IPS-18a (cell line): Measurements from ENCODE around the gene AUTS2.
"Not testable (repeated sequence)": the region's sequence is repeated elsewhere in the genome, so short reads cannot be mapped to it uniquely, and the experiment has no call there.

ENCODE experiments used
- H3K27ac ChIP-seq: one replicate; pipeline ENCODE4 v1.5.1; 2013; ENCODE audit warnings: low read length
- H3K27me3 ChIP-seq: one replicate; pipeline ENCODE4 v1.6.1; 2013; ENCODE audit warnings: mild to moderate bottlenecking, low read length; ENCODE audit not compliant: control insufficient read depth, insufficient read depth
- H3K36me3 ChIP-seq: one replicate; pipeline ENCODE4 v1.6.1; 2013; ENCODE audit warnings: low read depth, low read length; ENCODE audit not compliant: control insufficient read depth
- H3K4me1 ChIP-seq: one replicate; pipeline ENCODE4 v1.6.1; 2013; ENCODE audit warnings: low read depth, low read length; ENCODE audit not compliant: control insufficient read depth
- H3K4me3 ChIP-seq: one replicate; pipeline ENCODE4 v1.5.1; 2013; ENCODE audit warnings: low read length
- H3K9ac ChIP-seq: one replicate; pipeline ENCODE4 v1.6.1; 2013; ENCODE audit warnings: mild to moderate bottlenecking, low read length, moderate library complexity
- H3K9me3 ChIP-seq: one replicate; pipeline ENCODE4 v1.6.1; 2013; ENCODE audit warnings: low read depth, low read length; ENCODE audit not compliant: control insufficient read depth

Gene AUTS2

DNA sequence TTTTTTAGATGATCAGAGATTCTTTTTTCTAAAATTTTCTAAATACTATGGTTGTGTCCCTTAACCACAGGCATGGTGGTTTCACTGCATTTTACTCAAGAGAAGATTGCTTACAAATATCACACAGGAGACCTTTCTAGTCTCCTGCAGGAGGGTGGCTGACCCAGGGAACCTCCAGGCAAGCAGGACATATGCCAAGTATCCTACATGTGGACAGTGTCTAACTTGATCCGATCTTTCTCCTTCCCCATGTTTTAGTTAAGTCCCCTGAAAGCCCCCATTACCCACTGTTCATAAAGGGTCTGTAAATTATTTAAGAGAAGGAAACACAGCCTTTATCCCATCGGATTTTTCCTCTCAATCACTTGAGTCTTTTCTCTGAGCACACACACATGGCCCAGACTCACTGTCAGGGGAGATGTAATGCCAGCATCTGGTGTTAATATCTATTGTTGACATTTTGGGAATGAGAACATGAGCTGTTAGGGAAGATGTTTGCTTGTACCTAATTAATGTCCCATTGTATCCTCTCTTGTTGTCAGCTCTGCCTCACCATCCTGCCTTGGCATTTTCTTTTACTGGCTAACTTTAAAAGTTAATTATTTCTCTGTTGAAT is 755.2 kb downstream of the AUTS2 start:
- Histone ChIP-seq H3K4me3 (no peak overlapping the region), H3K36me3 (no peaks in the 10 kb centered on the region), H3K9ac (no peak overlapping the region), H3K27me3 (no peaks in the 10 kb centered on the region), H3K27ac (no peak overlapping the region), H3K9me3 (no peaks in the 10 kb centered on the region), H3K4me1 (peaks cover 8% of the 10 kb centered on the region)

DNA sequence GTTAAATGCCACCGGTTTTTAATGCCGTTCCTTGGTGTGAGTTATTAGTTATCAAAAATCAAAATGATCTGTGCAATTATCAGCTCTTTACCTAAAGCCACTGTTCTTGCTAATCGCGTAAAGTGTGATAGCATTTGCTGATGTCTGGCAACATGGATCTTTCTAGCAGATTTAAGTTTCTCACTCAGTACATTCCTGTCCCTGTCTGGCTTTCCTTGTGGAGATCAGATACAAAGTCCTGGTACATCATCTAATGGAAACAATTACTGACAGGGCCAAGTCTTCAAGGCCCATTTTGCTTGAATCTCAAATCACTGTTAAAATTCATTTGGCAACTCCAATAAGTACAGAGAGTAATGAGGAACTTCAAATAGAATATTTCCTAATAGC is 755.7 kb downstream of the AUTS2 start:
- Histone ChIP-seq H3K9ac (no peak overlapping the region), H3K9me3 (no peaks in the 10 kb centered on the region), H3K27ac (no peak overlapping the region), H3K27me3 (no peaks in the 10 kb centered on the region), H3K4me1 (peaks cover 8% of the 10 kb centered on the region), H3K36me3 (no peaks in the 10 kb centered on the region), H3K4me3 (no peak overlapping the region)

DNA sequence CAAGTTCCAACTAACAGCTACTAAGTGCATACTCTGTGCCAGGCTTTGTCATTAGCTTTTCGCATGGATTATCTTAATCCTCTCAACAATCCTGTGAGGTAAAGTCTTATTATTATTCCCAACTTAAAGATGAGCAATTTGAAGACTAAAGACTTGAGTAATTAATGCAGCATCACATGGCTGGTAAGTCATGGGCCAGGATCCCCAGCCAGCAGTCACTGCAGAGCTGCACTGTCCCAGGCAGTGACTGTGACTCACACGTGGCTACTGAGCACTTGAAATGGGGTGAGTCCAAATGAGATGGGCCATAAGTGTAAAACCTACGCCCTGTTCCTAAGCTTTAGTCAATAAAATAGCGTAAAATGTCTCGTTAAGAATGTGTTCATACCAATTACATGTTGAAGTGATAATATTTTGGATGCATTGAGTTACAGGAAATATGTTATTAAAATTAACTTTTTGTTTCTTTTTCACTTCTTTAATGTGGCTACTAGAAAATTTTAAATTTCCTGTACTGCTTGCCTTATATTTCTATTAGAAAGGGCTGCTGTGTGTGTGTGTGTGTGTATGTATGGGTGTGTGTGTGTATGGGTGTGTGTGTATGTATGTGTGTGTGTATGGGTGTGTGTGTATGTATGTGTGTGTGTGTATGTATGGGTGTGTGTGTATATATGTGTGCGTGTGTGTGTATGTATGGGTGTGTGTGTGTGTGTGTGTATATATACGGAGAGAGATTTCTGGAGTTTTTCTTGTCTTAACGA is 756.3 kb downstream of the AUTS2 start:
- H3K27ac ChIP-seq, result no peak overlapping the region
- no peaks in the 10 kb centered on the region for H3K27me3 ChIP-seq
- H3K9me3 ChIP-seq, result no peaks in the 10 kb centered on the region
- H3K9ac ChIP-seq, result no peak overlapping the region
- H3K4me3 ChIP-seq, result no peak overlapping the region
- peaks cover 8% of the 10 kb centered on the region for H3K4me1 ChIP-seq
- no peaks in the 10 kb centered on the region for H3K36me3 ChIP-seq

DNA sequence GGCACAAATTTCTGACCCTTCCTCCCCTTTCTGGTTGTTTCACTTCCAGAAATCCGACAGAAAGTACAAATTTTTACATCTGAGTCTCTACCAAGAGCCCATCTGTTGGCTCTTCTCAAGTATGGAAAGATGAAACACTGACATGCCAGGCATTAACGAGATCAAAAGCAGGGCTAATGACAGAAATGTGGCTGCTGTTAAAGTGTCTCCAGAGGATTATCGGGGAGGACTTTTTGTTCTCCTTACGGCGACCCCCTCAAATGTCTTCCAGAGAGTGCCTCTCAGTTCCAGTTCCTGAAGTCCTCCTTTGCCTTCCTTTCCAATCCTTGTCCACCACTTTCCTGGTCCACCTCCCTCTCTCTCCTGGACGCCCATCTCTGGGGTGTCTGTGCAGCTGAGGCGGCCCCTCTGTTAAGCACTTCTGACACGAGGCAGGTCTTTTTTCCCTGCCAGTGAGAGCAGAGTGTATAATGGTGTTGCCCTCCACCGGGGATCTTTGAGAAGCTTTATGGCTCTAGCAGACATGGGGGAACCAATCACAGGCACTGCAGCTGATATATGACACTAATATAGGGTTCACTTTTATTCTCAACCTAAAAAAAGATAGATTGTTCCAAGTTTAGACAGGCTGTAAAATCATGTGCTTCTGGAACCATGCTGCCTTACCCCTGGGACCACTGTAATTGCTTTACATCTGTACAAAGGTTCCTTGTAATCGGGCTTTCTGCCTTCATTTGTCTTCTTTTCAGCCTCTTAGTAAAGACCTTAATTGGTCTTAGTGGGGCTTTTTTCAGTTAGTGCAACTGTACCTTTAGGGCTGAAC is 757.1 kb downstream of the AUTS2 start:
- no peak overlapping the region for H3K9ac ChIP-seq
- H3K27ac ChIP-seq, result no peak overlapping the region

DNA sequence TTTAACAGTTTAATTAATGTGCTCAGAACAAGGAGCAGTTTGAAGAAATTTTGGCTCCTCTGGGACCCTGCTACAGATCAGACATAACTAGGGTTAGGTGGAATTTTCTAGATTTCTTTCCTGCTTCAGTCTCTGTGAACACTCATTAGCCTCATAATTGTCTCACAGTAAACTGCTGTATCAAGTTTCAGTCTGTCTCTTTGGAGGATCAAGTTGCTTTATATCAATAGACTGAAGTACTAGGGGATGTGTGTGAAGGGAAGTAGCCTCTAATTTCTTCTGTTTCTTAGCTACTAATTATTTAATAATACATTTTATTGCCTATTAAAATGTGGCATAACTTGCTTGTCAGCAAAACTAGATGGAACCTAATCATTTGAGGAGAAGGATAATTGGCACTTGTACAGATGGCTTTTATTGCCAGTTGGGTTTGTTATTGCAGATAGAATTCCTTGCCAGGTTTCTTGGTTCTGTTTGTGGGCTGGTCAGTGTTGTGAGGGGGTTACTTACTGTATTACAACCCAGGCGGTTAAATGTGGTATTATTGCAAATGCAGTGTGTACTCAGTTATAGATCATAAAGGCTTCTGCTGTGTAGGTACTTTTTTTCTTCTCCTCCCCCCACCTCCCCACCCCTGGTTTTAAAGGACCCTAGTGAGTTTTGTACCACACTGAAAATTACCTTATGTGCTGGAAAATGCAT is 758.0 kb downstream of the AUTS2 start:
- Histone ChIP-seq H3K27ac (no peak overlapping the region), H3K27me3 (no peaks in the 10 kb centered on the region), H3K9ac (no peak overlapping the region), H3K4me1 (peaks cover 8% of the 10 kb centered on the region), H3K4me3 (no peak overlapping the region), H3K36me3 (no peaks in the 10 kb centered on the region), H3K9me3 (no peaks in the 10 kb centered on the region)

More for the DNA sequence above, 757.1 kb downstream of the AUTS2 start:
- H3K4me1 ChIP-seq, result peaks cover 8% of the 10 kb centered on the region
- no peaks in the 10 kb centered on the region for H3K36me3 ChIP-seq
- H3K27me3 ChIP-seq, result no peaks in the 10 kb centered on the region
- H3K4me3 ChIP-seq, result no peak overlapping the region
- H3K9me3 ChIP-seq, result no peaks in the 10 kb centered on the region

DNA sequence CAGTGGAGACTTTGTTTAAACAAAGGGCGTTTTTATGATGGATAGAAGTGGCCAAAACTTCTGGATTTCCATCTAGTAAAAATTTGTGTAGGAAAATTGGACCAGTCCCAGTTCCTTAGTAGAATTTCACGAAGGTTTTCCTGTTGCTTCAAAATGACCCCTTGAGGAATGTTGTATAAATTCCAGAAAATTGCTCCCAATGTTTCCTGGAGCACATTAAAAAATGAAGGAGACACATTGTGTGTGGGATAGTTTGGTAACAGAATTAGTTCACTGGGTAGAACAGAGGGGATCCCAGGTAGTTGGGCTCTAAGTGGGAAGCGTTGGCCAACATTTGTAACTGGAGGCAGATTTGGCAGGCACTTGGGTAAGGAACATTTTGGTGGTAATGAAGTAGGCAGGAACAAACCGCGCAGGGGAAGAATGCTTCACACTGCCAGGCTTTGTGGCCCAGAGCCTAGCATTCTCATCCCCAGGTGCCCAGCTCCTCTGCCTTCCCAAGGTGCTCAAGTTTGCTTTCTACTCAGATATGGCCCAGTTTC is 758.6 kb downstream of the AUTS2 start:
- no peak overlapping the region for H3K27ac ChIP-seq
- H3K36me3 ChIP-seq, result no peaks in the 10 kb centered on the region
- peaks cover 8% of the 10 kb centered on the region for H3K4me1 ChIP-seq
- H3K27me3 ChIP-seq, result no peaks in the 10 kb centered on the region
- H3K9me3 ChIP-seq, result no peaks in the 10 kb centered on the region
- H3K9ac ChIP-seq, result no peak overlapping the region
- no peak overlapping the region for H3K4me3 ChIP-seq

DNA sequence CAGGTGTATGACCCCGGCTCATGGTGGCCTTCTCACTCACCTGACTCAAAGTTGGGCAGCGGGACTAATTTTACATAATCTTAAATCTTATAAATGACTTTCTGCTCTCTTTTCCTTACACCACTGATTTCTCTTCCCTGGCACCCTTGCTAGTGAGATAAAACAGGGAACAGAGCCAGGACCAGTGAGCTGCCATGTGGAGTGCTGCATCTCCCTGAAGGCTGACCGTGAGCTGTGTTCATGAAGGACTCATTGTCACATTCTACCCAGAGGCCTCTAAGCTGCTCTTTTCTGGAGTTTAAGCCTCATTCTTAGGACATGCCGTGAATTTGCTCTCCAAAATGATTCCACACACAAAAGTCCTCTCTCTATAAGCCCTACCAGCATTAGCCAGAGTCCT is 762.3 kb downstream of the AUTS2 start:
- Histone ChIP-seq H3K36me3 (no peaks in the 10 kb centered on the region), H3K9ac (no peak overlapping the region), H3K4me1 (peaks cover 6% of the 10 kb centered on the region), H3K27ac (no peak overlapping the region), H3K9me3 (no peaks in the 10 kb centered on the region), H3K4me3 (no peak overlapping the region), H3K27me3 (no peaks in the 10 kb centered on the region)

DNA sequence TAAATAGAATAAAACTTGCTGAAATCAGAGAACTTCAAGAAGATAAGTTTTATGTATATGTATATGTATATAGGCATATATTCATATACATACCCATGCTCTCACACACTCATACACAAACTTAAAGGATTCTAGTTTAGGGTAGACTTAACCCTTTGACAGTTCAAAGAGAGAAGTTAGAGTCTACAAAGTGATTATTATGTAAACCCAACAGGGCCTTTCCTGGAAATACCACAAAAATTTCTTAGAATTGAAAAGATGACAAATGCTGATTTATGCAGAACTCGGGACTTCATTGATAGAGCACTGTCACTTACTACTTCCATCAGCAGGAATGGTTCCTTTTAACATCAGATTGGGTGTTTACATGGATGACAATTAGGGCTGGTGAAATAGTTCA is 763.5 kb downstream of the AUTS2 start:
- no peaks in the 10 kb centered on the region for H3K27me3 ChIP-seq
- no peak overlapping the region for H3K27ac ChIP-seq
- H3K4me1 ChIP-seq, result no peaks in the 10 kb centered on the region
- no peaks in the 10 kb centered on the region for H3K9me3 ChIP-seq
- H3K4me3 ChIP-seq, result no peak overlapping the region
- no peaks in the 10 kb centered on the region for H3K36me3 ChIP-seq
- H3K9ac ChIP-seq, result no peak overlapping the region

DNA sequence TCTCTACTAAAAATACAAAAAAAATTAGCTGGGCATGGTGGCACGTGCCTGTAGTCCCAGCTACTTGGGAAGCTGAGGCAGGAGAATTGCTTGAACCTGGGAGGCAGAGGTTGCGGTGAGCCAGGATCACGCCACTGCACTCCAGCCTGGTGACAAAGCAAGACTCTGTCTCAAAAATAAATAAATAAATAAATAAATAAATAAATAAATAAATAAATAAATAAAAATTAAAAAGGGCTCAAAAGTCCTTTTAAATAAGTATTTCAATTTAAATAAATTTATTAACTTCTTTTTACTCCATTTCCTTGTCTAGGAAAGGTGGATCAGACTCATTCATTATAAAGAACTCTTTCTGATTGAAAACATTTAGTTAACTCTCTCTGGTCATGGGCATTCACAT is 766.1 kb downstream of the AUTS2 start:
- not testable (repeated sequence) for H3K27me3 ChIP-seq, H3K27ac ChIP-seq, H3K4me3 ChIP-seq, H3K9ac ChIP-seq, H3K36me3 ChIP-seq, H3K9me3 ChIP-seq, H3K4me1 ChIP-seq

DNA sequence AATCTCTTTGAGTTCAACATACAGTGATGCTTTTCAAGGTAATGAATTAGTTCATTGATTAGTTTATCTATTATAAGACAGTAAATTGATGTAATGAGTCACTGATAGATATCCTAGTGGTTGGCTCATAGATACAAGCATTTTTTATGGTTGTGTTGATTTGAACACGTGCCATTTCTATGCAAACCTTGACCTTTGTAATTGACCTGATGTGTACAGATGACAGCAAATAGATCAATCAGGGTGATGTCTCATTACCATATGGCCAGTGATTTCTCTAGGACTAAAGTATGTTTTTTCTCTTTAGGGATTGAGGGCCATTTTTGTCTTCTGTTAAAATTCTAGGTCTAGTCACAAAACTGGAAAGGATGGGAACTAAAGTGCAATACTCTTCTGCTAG is 773.4 kb downstream of the AUTS2 start:
- no peak overlapping the region for H3K27ac ChIP-seq
- no peaks in the 10 kb centered on the region for H3K4me1 ChIP-seq
- H3K27me3 ChIP-seq, result no peaks in the 10 kb centered on the region
- no peak overlapping the region for H3K9ac ChIP-seq
- no peak overlapping the region for H3K4me3 ChIP-seq
- no peaks in the 10 kb centered on the region for H3K9me3 ChIP-seq
- H3K36me3 ChIP-seq, result no peaks in the 10 kb centered on the region
